ENCODE data around the gene CTSW. TPM values are rescaled to one million over a fixed set of nuclear protein-coding genes. Genes with fewer than 3 reads are reported as not detected.

CTSW gene
- total RNA-seq, 1 donor = not detected

DNA sequence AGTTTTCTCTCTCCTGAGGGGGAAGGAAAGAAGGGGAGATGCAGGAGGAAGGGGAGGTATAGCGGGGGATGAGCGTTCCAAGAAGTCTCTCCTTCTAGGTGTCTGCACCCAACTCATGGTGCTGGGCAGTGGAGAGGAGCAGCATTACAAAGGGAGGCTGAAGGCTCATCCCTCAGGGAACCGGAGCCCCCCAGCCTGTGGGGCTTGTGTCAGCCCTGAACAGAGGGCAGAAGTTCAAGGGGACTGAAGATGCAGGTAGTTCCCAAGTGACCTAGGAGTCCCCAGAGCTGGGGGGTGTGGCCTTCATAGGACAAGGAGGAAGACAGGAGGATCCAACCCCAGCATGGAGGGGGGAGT, 37.4 kb downstream of the CTSW start:
- Histone ChIP-seq H3K27me3 (ENCODE audit: insufficient read depth, low read length) (no peaks in the 10 kb centered on the region), H2AFZ (ENCODE audit: low read length) (no peak overlapping the region), H3K9me3 (ENCODE audit: low read depth, low read length) (no peaks in the 10 kb centered on the region), H3K27ac (ENCODE audit: low read depth, low read length) (peak overlapping the region; percentile 95), H3K4me1 (ENCODE audit: insufficient read depth, low read length) (peaks cover 74% of the 10 kb centered on the region), H3K36me3 (ENCODE audit: insufficient read depth, low read length) (peaks cover 18% of the 10 kb centered on the region), H4K20me1 (ENCODE audit: insufficient read depth, low read length) (no peaks in the 10 kb centered on the region), H3K4me2 (ENCODE audit: insufficient read depth, low read length) (peak overlapping the region; percentile 82), H3K79me2 (ENCODE audit: insufficient read depth, low read length) (peaks cover 63% of the 10 kb centered on the region), H3K4me3 (ENCODE audit: insufficient read depth, low read length) (peak overlapping the region; percentile 88)
- peak; percentile 54 for DNase-seq (ENCODE audit: insufficient read length, low spot score, missing footprints)
- TF ChIP-seq CTCF (IDR thresholded peaks at IDR 0.05; ENCODE audit: extremely low read depth, low read depth, low read length) = no peak

DNA sequence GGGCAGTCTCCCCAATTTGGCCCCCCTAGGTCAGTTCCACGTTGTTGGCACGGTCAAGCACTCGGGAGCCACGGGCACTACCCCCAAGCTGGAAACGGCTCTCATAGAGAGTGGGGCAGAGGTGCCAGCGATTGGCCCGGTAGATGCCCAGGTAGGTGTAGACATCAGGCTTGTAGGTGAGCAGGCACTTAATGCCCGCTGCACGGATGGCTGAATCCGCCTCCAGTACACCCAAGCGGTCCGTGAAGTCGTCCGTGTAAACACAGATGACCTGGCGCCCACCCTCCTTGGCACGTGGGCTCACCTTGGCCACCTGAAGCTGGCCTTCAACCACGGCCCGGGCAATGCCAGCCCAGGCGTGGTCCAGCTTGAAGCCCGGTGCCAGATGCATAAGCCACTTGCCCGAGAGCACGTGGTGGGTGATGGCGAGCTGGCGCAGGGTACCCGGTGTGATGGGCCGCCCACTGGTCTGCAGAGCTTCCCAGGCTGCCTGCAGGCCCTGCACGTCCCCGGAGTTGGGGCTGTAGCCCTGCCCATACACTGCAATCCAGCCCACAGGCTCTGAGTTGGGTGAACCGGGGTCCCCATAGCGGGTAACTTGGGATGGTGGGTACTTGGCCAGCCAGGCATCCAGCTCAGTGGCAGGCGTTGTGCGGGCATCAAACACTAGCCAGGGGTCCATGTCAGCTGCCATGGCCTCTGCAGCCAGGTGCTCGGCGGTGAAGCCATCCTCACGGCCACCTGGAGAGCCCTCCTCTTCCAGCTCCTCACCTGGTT, 38.0 kb downstream of the CTSW start:
- Histone ChIP-seq H4K20me1 (ENCODE audit: insufficient read depth, low read length) (peaks cover 2% of the 10 kb centered on the region), H3K27me3 (ENCODE audit: insufficient read depth, low read length) (no peaks in the 10 kb centered on the region), H3K27ac (ENCODE audit: low read depth, low read length) (peak overlapping the region; percentile 95), H3K4me1 (ENCODE audit: insufficient read depth, low read length) (peaks cover 68% of the 10 kb centered on the region), H3K79me2 (ENCODE audit: insufficient read depth, low read length) (peaks cover 66% of the 10 kb centered on the region), H2AFZ (ENCODE audit: low read length) (no peak overlapping the region), H3K36me3 (ENCODE audit: insufficient read depth, low read length) (peaks cover 24% of the 10 kb centered on the region), H3K4me3 (ENCODE audit: insufficient read depth, low read length) (peak overlapping the region; percentile 88), H3K9me3 (ENCODE audit: low read depth, low read length) (no peaks in the 10 kb centered on the region), H3K4me2 (ENCODE audit: insufficient read depth, low read length) (peak overlapping the region; percentile 82)
- peak; percentile 69 for DNase-seq (ENCODE audit: insufficient read length, low spot score, missing footprints)
- no peak for TF ChIP-seq CTCF (IDR thresholded peaks at IDR 0.05; ENCODE audit: extremely low read depth, low read depth, low read length)

- H3K79me2 ChIP-seq (ENCODE audit: insufficient read depth, low read length) = peaks cover 68% of the 10 kb centered on the region
- peaks cover 32% of the 10 kb centered on the region for H3K36me3 ChIP-seq (ENCODE audit: insufficient read depth, low read length)
- peak; percentile 88 for DNase-seq (ENCODE audit: insufficient read length, low spot score, missing footprints)
- no peaks in the 10 kb centered on the region for H3K27me3 ChIP-seq (ENCODE audit: insufficient read depth, low read length)
- H3K9me3 ChIP-seq (ENCODE audit: low read depth, low read length) = no peaks in the 10 kb centered on the region
- peak within 1 kb of the TSS; percentile 95 for H3K27ac ChIP-seq (ENCODE audit: low read depth, low read length)
- TF ChIP-seq CTCF (IDR thresholded peaks at IDR 0.05; ENCODE audit: extremely low read depth, low read depth, low read length) = no peak
- peak within 1 kb of the TSS; percentile 63 for H2AFZ ChIP-seq (ENCODE audit: low read length)
- H3K4me3 ChIP-seq (ENCODE audit: insufficient read depth, low read length) = peak within 1 kb of the TSS; percentile 92
- peaks cover 59% of the 10 kb centered on the region for H3K4me1 ChIP-seq (ENCODE audit: insufficient read depth, low read length)
- H4K20me1 ChIP-seq (ENCODE audit: insufficient read depth, low read length) = peaks cover 6% of the 10 kb centered on the region
- peak within 1 kb of the TSS; percentile 94 for H3K4me2 ChIP-seq (ENCODE audit: insufficient read depth, low read length)
Observed at GRCh38 chr11:65918211-65919140, 38.8 kb downstream of the CTSW start, which contains the start of gene C11orf68. Gene C11orf68 (minus strand): TSS chr11:65919062. CDS start chr11:65919031, 31 bp downstream.

Data from osteoblast (primary cell).